ENCODE measurements around the gene IL6ST.

IL6ST gene

DNA sequence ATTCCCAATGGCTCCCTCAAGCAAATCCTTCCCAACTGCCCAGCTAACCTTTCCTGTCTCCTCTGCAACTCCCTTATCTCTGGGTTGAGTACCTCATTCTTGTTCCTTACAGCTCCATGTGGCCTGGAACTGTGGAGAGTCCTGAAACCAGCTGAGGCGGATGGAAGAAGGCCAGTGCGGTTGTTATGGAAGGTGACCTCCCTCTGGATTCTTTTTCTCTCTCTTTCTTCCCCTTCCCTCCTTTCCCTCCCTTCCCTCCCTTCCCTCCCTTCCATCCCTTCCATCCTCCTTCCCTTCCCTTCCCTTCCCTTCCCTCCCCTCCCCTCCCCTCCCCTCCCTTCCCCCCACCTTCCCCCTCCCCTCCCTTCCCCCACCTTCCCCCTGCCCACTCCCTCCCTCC, 98.5 kb downstream of the IL6ST start:
- no peak overlapping the region for H3K9ac ChIP-seq
- no peaks in the 10 kb centered on the region for H3K9me3 ChIP-seq (replicated peaks in 1 of 11)
- H3K27ac ChIP-seq = no peak overlapping the region
- no peaks in the 10 kb centered on the region for H4K20me1 ChIP-seq
- no peaks in the 10 kb centered on the region for H3K36me3 ChIP-seq
- no peak for TF ChIP-seq Cebpa-rat (IDR thresholded peaks at IDR 0.05)
- no peak overlapping the region for H3K4me2 ChIP-seq
- no peaks in the 10 kb centered on the region for H3K27me3 ChIP-seq
- H3K4me3 ChIP-seq = no peak overlapping the region
- H3K4me1 ChIP-seq = peaks cover 0 to 9% (median 1%) of the 10 kb centered on the region in 10 experiments; a peak in 6 of 20 replicates

DNA sequence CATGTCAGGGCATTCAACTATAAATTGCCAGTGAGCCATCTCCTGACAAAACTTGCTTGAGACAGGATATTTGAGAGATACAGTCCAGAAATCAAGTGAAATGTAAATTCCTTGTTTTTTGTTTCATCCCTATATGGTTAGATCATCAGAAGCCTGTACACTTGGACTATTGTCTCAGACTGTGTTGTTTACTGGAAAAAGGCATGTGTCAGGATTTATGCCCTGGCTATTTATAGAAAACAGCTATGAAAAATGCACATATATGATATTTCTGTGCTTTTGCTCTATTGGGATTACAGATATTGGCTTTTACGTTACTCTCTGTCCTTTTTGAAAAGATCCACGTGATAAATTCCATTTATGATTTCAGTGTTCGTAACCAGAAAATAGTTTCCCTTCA, 99.4 kb downstream of the IL6ST start:
- Histone ChIP-seq H4K20me1 (no peaks in the 10 kb centered on the region), H3K27ac (no peak overlapping the region), H3K9me3 (replicated peaks in 1 of 11) (no peaks in the 10 kb centered on the region), H3K4me2 (no peak overlapping the region), H3K27me3 (no peaks in the 10 kb centered on the region), H3K9ac (no peak overlapping the region), H3K36me3 (no peaks in the 10 kb centered on the region), H3K4me3 (no peak overlapping the region), H3K4me1 (peaks cover 0 to 9% (median 1%) of the 10 kb centered on the region in 10 experiments; a peak in 6 of 20 replicates)
- TF ChIP-seq Cebpa-rat (IDR thresholded peaks at IDR 0.05) = no peak

DNA sequence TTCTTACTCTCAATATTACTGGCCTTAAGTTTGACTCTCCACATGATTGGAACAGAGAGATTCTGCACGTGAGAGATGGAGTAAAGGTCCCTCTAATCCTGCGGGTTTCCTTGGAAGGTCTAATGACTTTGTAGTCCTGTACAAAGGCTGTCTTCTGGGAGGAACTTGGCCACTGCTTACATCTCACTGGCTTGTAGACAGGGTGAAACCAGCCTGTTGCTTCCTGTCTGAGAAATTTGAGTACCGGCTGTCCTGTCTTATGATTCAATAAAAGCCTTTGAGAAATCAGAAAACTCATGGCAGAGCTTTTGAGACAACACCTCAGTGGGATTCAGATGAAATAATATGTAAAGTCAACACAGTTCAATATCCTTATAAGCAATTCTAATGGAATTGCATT, 100.6 kb downstream of the IL6ST start:
- Histone ChIP-seq H3K27me3 (no peaks in the 10 kb centered on the region), H3K36me3 (no peaks in the 10 kb centered on the region), H3K4me2 (no peak overlapping the region), H3K9me3 (replicated peaks in 1 of 11) (no peaks in the 10 kb centered on the region), H4K20me1 (no peaks in the 10 kb centered on the region), H3K27ac (no peak overlapping the region), H3K4me3 (no peak overlapping the region), H3K9ac (no peak overlapping the region), H3K4me1 (peaks cover 0 to 9% (median 1%) of the 10 kb centered on the region in 10 experiments; a peak in 6 of 20 replicates)
- no peak for TF ChIP-seq Cebpa-rat (IDR thresholded peaks at IDR 0.05)

DNA sequence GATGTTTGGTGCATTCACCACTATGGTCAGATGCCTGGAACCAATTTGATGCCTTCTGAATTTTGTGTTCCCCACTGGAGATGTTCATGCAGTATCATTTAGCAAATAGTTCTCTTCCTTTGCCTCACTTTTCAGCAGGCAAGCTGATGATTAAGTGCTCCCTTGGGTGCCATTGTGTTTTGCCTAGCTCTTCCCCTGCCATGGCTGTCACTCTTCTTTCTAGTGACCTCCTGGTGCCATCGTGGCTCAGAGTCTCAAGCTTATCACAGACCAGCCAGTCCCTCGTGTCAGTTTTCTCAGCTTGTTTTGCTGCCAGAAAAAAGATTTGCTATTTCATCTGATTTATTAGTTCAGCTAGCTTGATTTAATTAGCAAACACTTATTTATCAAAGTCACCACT, 102.3 kb downstream of the IL6ST start:
- H3K36me3 ChIP-seq = no peaks in the 10 kb centered on the region
- no peaks in the 10 kb centered on the region for H3K27me3 ChIP-seq
- H3K9ac ChIP-seq = no peak overlapping the region
- no peak overlapping the region for H3K27ac ChIP-seq
- no peaks in the 10 kb centered on the region for H3K9me3 ChIP-seq (replicated peaks in 1 of 11)
- H4K20me1 ChIP-seq = no peaks in the 10 kb centered on the region
- H3K4me2 ChIP-seq = no peak overlapping the region
- peaks cover 0 to 4% (median 0%) of the 10 kb centered on the region in 10 experiments; a peak in 3 of 20 replicates for H3K4me1 ChIP-seq
- TF ChIP-seq Cebpa-rat (IDR thresholded peaks at IDR 0.05) = no peak
- H3K4me3 ChIP-seq = no peak overlapping the region

DNA sequence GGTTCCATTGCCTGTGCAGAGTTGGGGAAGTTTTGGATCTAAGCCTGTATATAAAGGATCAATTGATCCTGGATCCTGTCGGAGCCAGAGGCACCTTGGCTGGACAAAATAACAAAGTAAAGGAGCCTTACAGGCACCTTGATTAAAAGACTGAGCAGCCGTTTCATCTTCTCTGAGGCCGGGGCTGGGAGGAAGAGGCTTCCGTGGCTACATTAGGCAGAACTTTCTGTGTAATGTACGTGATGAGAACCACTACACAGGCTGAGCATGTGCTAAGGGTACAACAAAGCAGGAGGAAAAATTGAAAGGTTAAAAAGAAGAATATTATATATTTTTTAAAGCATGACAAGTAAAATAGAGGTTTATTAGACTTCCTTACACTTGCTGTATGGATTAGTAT, 106.6 kb downstream of the IL6ST start:
- Histone ChIP-seq H3K4me3 (no peak overlapping the region), H3K4me2 (no peak overlapping the region), H3K9me3 (replicated peaks in 1 of 11) (no peaks in the 10 kb centered on the region), H3K27me3 (no peaks in the 10 kb centered on the region), H3K27ac (no peak overlapping the region), H4K20me1 (no peaks in the 10 kb centered on the region), H3K9ac (no peak overlapping the region), H3K36me3 (no peaks in the 10 kb centered on the region), H3K4me1 (no peaks in the 10 kb centered on the region)
- no peak for TF ChIP-seq Cebpa-rat (IDR thresholded peaks at IDR 0.05)

DNA sequence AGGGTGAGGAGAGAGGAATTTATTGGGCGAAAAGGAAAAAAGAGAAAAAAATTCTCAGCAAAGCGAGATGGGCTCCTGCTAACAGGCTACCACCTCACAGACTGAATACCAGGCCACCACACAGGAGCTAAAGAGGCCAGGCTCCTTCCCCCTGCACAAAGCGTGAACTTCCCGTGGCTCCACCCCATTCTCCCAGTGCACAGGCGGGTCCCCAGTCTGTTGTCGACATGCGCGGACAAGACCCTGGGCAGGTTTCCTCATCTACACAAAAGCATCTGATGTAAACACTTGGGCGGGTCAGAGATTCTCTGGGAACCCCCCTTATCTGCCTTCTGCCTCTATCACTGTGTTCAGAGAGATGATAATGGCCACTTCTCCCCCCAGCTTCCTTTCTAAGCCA, 109.4 kb downstream of the IL6ST start:
- H3K4me1 ChIP-seq = no peaks in the 10 kb centered on the region
- H3K27ac ChIP-seq = no peak overlapping the region
- no peak overlapping the region for H3K9ac ChIP-seq
- H4K20me1 ChIP-seq = no peaks in the 10 kb centered on the region
- no peaks in the 10 kb centered on the region for H3K9me3 ChIP-seq (replicated peaks in 1 of 11)
- H3K4me3 ChIP-seq = no peak overlapping the region
- H3K27me3 ChIP-seq = no peaks in the 10 kb centered on the region; a peak in 1 of 22 replicates
- H3K36me3 ChIP-seq = no peaks in the 10 kb centered on the region
- TF ChIP-seq Cebpa-rat (IDR thresholded peaks at IDR 0.05) = no peak
- no peak overlapping the region for H3K4me2 ChIP-seq
